GM12878 (cell line): ENCODE measurements around the gene SERPINE3. TPM values are rescaled to one million over a fixed set of nuclear protein-coding genes. Genes with fewer than 3 reads are reported as not detected.

Source experiments
- ATAC-seq: fragments of 200-7000 bp; cut with Tn5 transposase; 3 replicates; pipeline ENCODE4 v1.9.1; 2020; ENCODE audit warnings: mild to moderate bottlenecking, moderate library complexity
- BruUV-seq: library from RNA; stranded (reverse); fragments of 400-500 nt; replicated peaks from 2 replicates; lab custom pipeline; 2021; lab: Mats Ljungman, UMichigan
- CTCF ChIA-PET: fragments of 300-600 bp; sonication (Branson Sonifier 250); formaldehyde crosslinking; extraction: SDS; loops from one replicate; lab custom pipeline; 2021; ENCODE audit warnings: inconsistent platforms; lab: Yijun Ruan, JAX
- POLR2A ChIA-PET: fragments of 350-600 bp; formaldehyde crosslinking; extraction: SDS; loops from one replicate; lab custom pipeline; 2021; ENCODE audit warnings: inconsistent platforms; lab: Charles Lee
- RAD21 ChIA-PET: fragments of 300-600 bp; sonication (Branson Sonifier 250); formaldehyde crosslinking; loops from one replicate; lab custom pipeline; 2023; ENCODE audit warnings: antibody characterized with exemption; ENCODE audit not compliant: unreplicated experiment; lab: Charles Lee
- SMC1A ChIA-PET: fragments of 300-600 bp; sonication (Branson Sonifier 250); formaldehyde crosslinking; loops from one replicate; lab custom pipeline; 2023; ENCODE audit not compliant: unreplicated experiment, uncharacterized antibody; lab: Charles Lee
- DNase-seq: peaks from one replicate; pipeline ENCODE4 v3.0.0-alpha.2; 2011; ENCODE audit warnings: low read depth, low spot score
- FAIRE-seq: peaks from 3 replicates; lab custom pipeline; 2011; peaks lifted over from hg19 to GRCh38; lab: Jason Lieb, UNC
- H2AFZ ChIP-seq: 2 replicates; pipeline ENCODE4 v1.6.0; 2011; ENCODE audit warnings: low read depth, low read length, control low read depth; ENCODE audit not compliant: control insufficient read depth
- H3K27ac ChIP-seq: 2 replicates; pipeline ENCODE4 v1.5.1; 2011; ENCODE audit warnings: control low read depth; ENCODE audit not compliant: control insufficient read depth, insufficient read depth
- H3K27me3 ChIP-seq, 2 experiments: replicated peaks in 1 of 2; 2 replicates each; pipeline versions ENCODE4 v1.6.0 to v1.6.1; 2011; ENCODE audit warnings: low read length in 1 of 2; ENCODE audit not compliant: control insufficient read depth in 2 of 2, insufficient read depth in 2 of 2
- H3K36me3 ChIP-seq, 2 experiments: 2 replicates each; pipeline ENCODE4 v1.5.1; 2011; ENCODE audit warnings: low read length in 1 of 2; ENCODE audit not compliant: control insufficient read depth in 2 of 2, insufficient read depth in 2 of 2
- H3K4me1 ChIP-seq: 2 replicates; pipeline ENCODE4 v1.6.1; 2011; ENCODE audit warnings: mild to moderate bottlenecking, low read length, moderate library complexity, mixed read lengths; ENCODE audit not compliant: control insufficient read depth, insufficient read depth
- H3K4me2 ChIP-seq: 2 replicates; pipeline ENCODE4 v1.6.0; 2011; ENCODE audit warnings: control low read depth; ENCODE audit not compliant: control insufficient read depth, insufficient read depth
- H3K4me3 ChIP-seq: fragments of 200-600 bp; sonication (generic); 2 replicates; pipeline ENCODE4 v1.5.1; 2016
- H3K79me2 ChIP-seq: 2 replicates; pipeline ENCODE4 v1.6.0; 2011; ENCODE audit warnings: low read length; ENCODE audit not compliant: control insufficient read depth, insufficient read depth
- H3K9ac ChIP-seq: 2 replicates; pipeline ENCODE4 v1.8.0; 2011; ENCODE audit warnings: low read length, control low read depth, mixed read lengths; ENCODE audit not compliant: control insufficient read depth, insufficient read depth
- H3K9me3 ChIP-seq: replicated peaks from 3 replicates; pipeline ENCODE4 v1.5.1; 2011; ENCODE audit warnings: mild to moderate bottlenecking, low read length; ENCODE audit not compliant: control insufficient read depth, insufficient read depth
- H4K20me1 ChIP-seq: 2 replicates; pipeline ENCODE4 v1.6.0; 2011; ENCODE audit not compliant: control insufficient read depth, insufficient read depth
- BCL11A ChIP-seq: IDR thresholded peaks from 2 replicates; pipeline ENCODE4 v1.6.1; 2011; ENCODE audit warnings: low read depth, low read length
- CBX5 ChIP-seq: sonication (generic); IDR thresholded peaks from 2 replicates; pipeline ENCODE4 v1.6.1; 2016; ENCODE audit warnings: low read depth, moderate library complexity, mild to moderate bottlenecking, inconsistent platforms
- CHD1 ChIP-seq: IDR thresholded peaks from 2 replicates; pipeline ENCODE4 v1.6.1; 2012; ENCODE audit warnings: low read depth, low read length, improper control_type of control experiment
- FOXK2 ChIP-seq: fragments of 450-650 bp; IDR thresholded peaks from 2 replicates; pipeline ENCODE4 v1.6.1; 2017; ENCODE audit warnings: mild to moderate bottlenecking, moderate library complexity
- POLR2AphosphoS2 ChIP-seq: IDR thresholded peaks from 2 replicates; pipeline ENCODE4 v1.6.1; 2011; ENCODE audit warnings: low read depth, mild to moderate bottlenecking, low read length, improper control_type of control experiment, moderate library complexity
- RELB ChIP-seq: fragments of 450-650 bp; IDR thresholded peaks from 2 replicates; pipeline ENCODE4 v1.6.1; 2017; ENCODE audit warnings: low read depth, mild to moderate bottlenecking, moderate library complexity
- ZNF217 ChIP-seq: fragments of 450-650 bp; IDR thresholded peaks from 2 replicates; pipeline ENCODE4 v1.6.1; 2017; ENCODE audit warnings: antibody characterized with exemption, mild to moderate bottlenecking
- ZNF274 ChIP-seq: IDR thresholded peaks from one replicate; pipeline ENCODE4 v1.8.0; 2011; ENCODE audit not compliant: insufficient read length, insufficient read depth
- WGBS: methylation state at CpG from one replicate; pipeline ENCODE4 v1.1.6; 2016; ENCODE audit warnings: low lambda C conversion rate; ENCODE audit not compliant: insufficient replicate concordance, insufficient coverage; ENCODE audit errors: missing lambda C conversion rate; 5-methylcytosine and 5-hydroxymethylcytosine counted together
- in situ Hi-C: fragments of 300-500 bp; cut with MboI; formaldehyde crosslinking; loops from 9 replicates; pipeline ENCODE4 v1.14.3; 2018; ENCODE audit warnings: mixed read lengths
- intact Hi-C: fragments of 100-400 bp; cut with micrococcal nuclease; formaldehyde crosslinking; loops from one replicate; pipeline ENCODE4 v1.14.2; 2022; ENCODE audit not compliant: unreplicated experiment
- polyA plus RNA-seq, 11 experiments: library from polyadenylated mRNA; depleted of rRNA in 4 of 11; unstranded in 6 of 11; stranded (reverse) in 5 of 11; fragments of >200 nt; fragmentation: Nextera tagmentation in 4 of 11; fragmentation: Illumina TruSeq in 1 of 11; extraction: Ambion mirVana in 4 of 11; extraction: Trizol in 1 of 11; gene quantifications; 1 replicate in 1 of 11; 2 replicates in 10 of 11; pipeline versions ENCODE4 v1.2.1 to v1.2.3, GENCODE V29; 2011 to 2016; ENCODE audit warnings: inconsistent platforms in 2 of 11, missing spikeins in 2 of 11, low read depth in 1 of 11
- total RNA-seq, 4 experiments: library from RNA; depleted of rRNA in 3 of 4; stranded (reverse); fragments of >200 nt in 3 of 4; fragmentation: Illumina TruSeq in 1 of 4; extraction: Trizol in 1 of 4; gene quantifications; 2 replicates each; pipeline versions ENCODE4 v1.2.1 to v1.2.3, GENCODE V29; 2013 to 2021

SERPINE3 gene
- total and polyA plus RNA-seq, 10 of the 15 experiments (the other 5 are each of a cell fraction or from before 2014, with no cell fraction given) = 0.19 TPM; not detected in 9

GRCh38 chr13:51359352-51359751, 19.9 kb downstream of the SERPINE3 start:
- Histone ChIP-seq H2AFZ (no peak overlapping the region), H3K9ac (no peak overlapping the region), H3K4me3 (no peak overlapping the region)
- intact Hi-C loops = no loop called here
- RAD21 ChIA-PET = interaction anchor here (1.0 kb wide), 1 partner anchor 17 kb away, joined by 3 read pairs; no protein-coding TSS in a partner anchor
- CTCF ChIA-PET = interaction anchor here (1.2 to 1.3 kb wide), 2 partner anchors 233 to 438 kb away, joined by 3 read pairs; no protein-coding TSS in a partner anchor
- 100% methylated on average over 1 of the region's 1 CpG for WGBS
- SMC1A ChIA-PET = interaction anchor here (0.9 to 2.4 kb wide), 10 partner anchors 18 to 456 kb away, joined by 3 to 11 read pairs (median 3); no protein-coding TSS in a partner anchor
- DNase-seq (no peak), FAIRE-seq (no peak), ATAC-seq (no peak; the same call in 2 of the 3 replicates)
- 0 out of 2 replicates have a peak, but pooled peaks have one; percentile 8 for TF ChIP-seq POLR2AphosphoS2
- no peak for TF ChIP-seq CHD1
- TF ChIP-seq RELB = no peak
- TF ChIP-seq ZNF274 = no peak
- no peak for TF ChIP-seq BCL11A
- no peak for TF ChIP-seq CBX5
- no peak for TF ChIP-seq FOXK2
- TF ChIP-seq ZNF217 = no peak
- TF ChIP-seq, all 136 proteins: peak for 1
- Histone ChIP-seq H3K27ac (no peak overlapping the region), H3K4me2 (no peak overlapping the region), H3K4me1 (no peaks in the 10 kb centered on the region; the same call in 1 of the 2 replicates), H3K36me3 (no peaks in the 10 kb centered on the region; a peak in 1 of 4 replicates), H4K20me1 (no peaks in the 10 kb centered on the region), H3K79me2 (no peaks in the 10 kb centered on the region), H3K9me3 (no peaks in the 10 kb centered on the region), H3K27me3 (no peaks in the 10 kb centered on the region)
- POLR2A ChIA-PET = no interaction called here
- no TSS peak for BruUV-seq
- in situ Hi-C loops = no loop called here
